ENCODE results near the gene ENOPH1.
"Not testable (repeated sequence)": the region's sequence is repeated elsewhere in the genome, so short reads cannot be mapped to it uniquely, and the experiment has no call there.

ENOPH1 gene

GRCh38 chr4:82473621-82474164 lies 43.3 kb downstream of the ENOPH1 start:
- no peak for DNase-seq

- DNase-seq = not testable (repeated sequence)
Measured at GRCh38 chr4:82475931-82476330, 45.5 kb downstream of the ENOPH1 start.

- DNase-seq = not testable (repeated sequence)
Measured at GRCh38 chr4:82477469-82477868, 47.1 kb downstream of the ENOPH1 start.

GRCh38 chr4:82479562-82479961 lies 49.2 kb downstream of the ENOPH1 start:
- DNase-seq = no peak

GRCh38 chr4:82480771-82481505 lies 50.5 kb downstream of the ENOPH1 start:
- no peak for DNase-seq

GRCh38 chr4:82481506-82481840 lies 51.1 kb downstream of the ENOPH1 start:
- no peak for DNase-seq

GRCh38 chr4:82482387-82482786 lies 52.0 kb downstream of the ENOPH1 start:
- DNase-seq = no peak

GRCh38 chr4:82484996-82485783 lies 54.8 kb downstream of the ENOPH1 start:
- no peak for DNase-seq

- no peak for DNase-seq
Measured at GRCh38 chr4:82489076-82489475, 58.7 kb downstream of the ENOPH1 start.

- DNase-seq = no peak
Measured at GRCh38 chr4:82489987-82490386, 59.6 kb downstream of the ENOPH1 start.

- DNase-seq = no peak
Measured at GRCh38 chr4:82491251-82491960, 61.0 kb downstream of the ENOPH1 start.

- DNase-seq = no peak
Measured at GRCh38 chr4:82493721-82494425, 63.5 kb downstream of the ENOPH1 start.

GRCh38 chr4:82495666-82496065 lies 65.3 kb downstream of the ENOPH1 start:
- DNase-seq = no peak

GRCh38 chr4:82496349-82496748 lies 66.0 kb downstream of the ENOPH1 start:
- DNase-seq = no peak

- no peak for DNase-seq
Measured at GRCh38 chr4:82499738-82500434, 69.5 kb downstream of the ENOPH1 start.

GRCh38 chr4:82500435-82501153 lies 70.2 kb downstream of the ENOPH1 start:
- peak; percentile 34 for DNase-seq

- no peak for DNase-seq
Measured at GRCh38 chr4:82501154-82501442, 70.7 kb downstream of the ENOPH1 start.

- no peak for DNase-seq
Measured at GRCh38 chr4:82508011-82508410, 77.6 kb downstream of the ENOPH1 start.

GRCh38 chr4:82508806-82509428 lies 78.5 kb downstream of the ENOPH1 start:
- DNase-seq = no peak

- DNase-seq = no peak
Measured at GRCh38 chr4:82510216-82510615, 79.8 kb downstream of the ENOPH1 start.
